Gastrocnemius medialis (tissue), 4 donors: ENCODE data around the gene DDX51.
"Not testable (repeated sequence)": the region's sequence is repeated elsewhere in the genome, so short reads cannot be mapped to it uniquely, and the experiment has no call there.

Experiments
- POLR2A ChIP-seq, 2 donors: fragments of 450-650 bp; IDR thresholded peaks; one replicate each; pipeline ENCODE4 v1.6.1; 2017; ENCODE audit warnings: antibody characterized with exemption in 2 of 2, mild to moderate bottlenecking in 2 of 2, moderate library complexity in 2 of 2
- TF ChIP-seq, protein P1 (sequence below), 5 experiments: fragments of 450-650 bp in 3 of 5; fragments of 200-600 bp in 2 of 5; sonication (generic) in 2 of 5; IDR thresholded peaks in 4 of 5; conservative IDR thresholded peaks in 1 of 5; 1 replicate in 4 of 5; 2 replicates in 1 of 5; pipeline ENCODE4 v1.5.1; 2016 to 2019; ENCODE audit warnings: antibody characterized with exemption in 5 of 5, mild to moderate bottlenecking in 3 of 5, moderate library complexity in 3 of 5

DNA sequence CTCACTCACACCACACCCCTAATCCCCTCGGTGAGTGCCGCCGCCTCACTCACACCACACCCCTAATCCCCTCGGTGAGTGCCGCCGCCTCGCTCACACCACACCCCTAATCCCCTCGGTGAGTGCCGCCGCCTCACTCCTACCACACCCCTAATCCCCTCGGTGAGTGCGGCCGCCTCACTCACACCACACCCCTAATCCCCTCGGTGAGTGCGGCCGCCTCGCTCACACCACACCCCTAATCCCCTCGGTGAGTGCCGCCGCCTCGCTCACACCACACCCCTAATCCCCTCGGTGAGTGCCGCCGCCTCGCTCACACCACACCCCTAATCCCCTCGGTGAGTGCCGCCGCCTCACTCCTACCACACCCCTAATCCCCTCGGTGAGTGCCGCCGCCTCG, 5.4 kb upstream of the DDX51 start:
- TF ChIP-seq, protein P1, sequence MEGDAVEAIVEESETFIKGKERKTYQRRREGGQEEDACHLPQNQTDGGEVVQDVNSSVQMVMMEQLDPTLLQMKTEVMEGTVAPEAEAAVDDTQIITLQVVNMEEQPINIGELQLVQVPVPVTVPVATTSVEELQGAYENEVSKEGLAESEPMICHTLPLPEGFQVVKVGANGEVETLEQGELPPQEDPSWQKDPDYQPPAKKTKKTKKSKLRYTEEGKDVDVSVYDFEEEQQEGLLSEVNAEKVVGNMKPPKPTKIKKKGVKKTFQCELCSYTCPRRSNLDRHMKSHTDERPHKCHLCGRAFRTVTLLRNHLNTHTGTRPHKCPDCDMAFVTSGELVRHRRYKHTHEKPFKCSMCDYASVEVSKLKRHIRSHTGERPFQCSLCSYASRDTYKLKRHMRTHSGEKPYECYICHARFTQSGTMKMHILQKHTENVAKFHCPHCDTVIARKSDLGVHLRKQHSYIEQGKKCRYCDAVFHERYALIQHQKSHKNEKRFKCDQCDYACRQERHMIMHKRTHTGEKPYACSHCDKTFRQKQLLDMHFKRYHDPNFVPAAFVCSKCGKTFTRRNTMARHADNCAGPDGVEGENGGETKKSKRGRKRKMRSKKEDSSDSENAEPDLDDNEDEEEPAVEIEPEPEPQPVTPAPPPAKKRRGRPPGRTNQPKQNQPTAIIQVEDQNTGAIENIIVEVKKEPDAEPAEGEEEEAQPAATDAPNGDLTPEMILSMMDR (IDR thresholded peaks at IDR 0.05 in 4 of 5, conservative IDR thresholded peaks at IDR 0.05 in 1 of 5), result not testable (repeated sequence)
- not testable (repeated sequence) for TF ChIP-seq POLR2A (IDR thresholded peaks at IDR 0.05)
